Astrocyte (in vitro differentiated cells and primary cell): ENCODE results near the gene RHCG.

Experiments
- CTCF ChIP-seq: IDR thresholded peaks from 2 replicates; pipeline ENCODE4 v1.5.1; 2011; ENCODE audit warnings: low read depth, mild to moderate bottlenecking, inconsistent platforms, low read length, moderate library complexity; ENCODE audit not compliant: insufficient read depth
- EZH2 ChIP-seq: IDR thresholded peaks from 2 replicates; pipeline ENCODE4 v1.6.1; 2012; ENCODE audit warnings: mild to moderate bottlenecking, low read length, inconsistent platforms; ENCODE audit not compliant: insufficient read depth

- TF ChIP-seq CTCF (no peak), EZH2 (no peak)
Measured at GRCh38 chr15:89506026-89506686, 9.8 kb upstream of the RHCG start.
